Left renal cortex interstitium (tissue), 4 donors: Measurements from ENCODE around the gene SLBP. TPM values are rescaled to one million over a fixed set of nuclear protein-coding genes. Genes with fewer than 3 reads are reported as not detected.

ENCODE experiments used
- DNase-seq, 4 donors: peaks; one replicate each; pipeline ENCODE4 v3.0.0-alpha.2; 2013; ENCODE audit warnings: low read depth in 4 of 4, low spot score in 2 of 4, missing footprints in 1 of 4
- polyA plus RNA-seq, 4 donors: library from polyadenylated mRNA; unstranded; fragments of 120-200 nt; gene quantifications; one replicate each; pipeline ENCODE4 v1.2.1, GENCODE V29; 2013; ENCODE audit not compliant: insufficient read length in 4 of 4

SLBP gene
- polyA plus RNA-seq, 4 donors, result 79.5 to 94.7 (median 88.5) TPM

- DNase-seq, result no peak
Observed at GRCh38 chr4:1749826-1750225, 37.7 kb upstream of the SLBP start.

GRCh38 chr4:1749370-1749769 is 37.3 kb upstream of the SLBP start:
- DNase-seq, result no peak

GRCh38 chr4:1748465-1748995 is 36.4 kb upstream of the SLBP start:
- DNase-seq, result no peak

GRCh38 chr4:1747603-1747967 is 35.5 kb upstream of the SLBP start:
- DNase-seq, result no peak

- no peak for DNase-seq
Observed at GRCh38 chr4:1746919-1747602, 34.9 kb upstream of the SLBP start.

- no peak for DNase-seq
Observed at GRCh38 chr4:1746265-1746691, 34.2 kb upstream of the SLBP start.

- no peak for DNase-seq
Observed at GRCh38 chr4:1745697-1746096, 33.6 kb upstream of the SLBP start.

GRCh38 chr4:1745165-1745564 is 33.0 kb upstream of the SLBP start:
- DNase-seq, result no peak

GRCh38 chr4:1744552-1744951 is 32.4 kb upstream of the SLBP start:
- DNase-seq, result no peak

- DNase-seq, result no peak
Observed at GRCh38 chr4:1743975-1744374, 31.9 kb upstream of the SLBP start.

GRCh38 chr4:1743551-1743950 is 31.4 kb upstream of the SLBP start:
- no peak for DNase-seq

GRCh38 chr4:1741208-1741607 is 29.1 kb upstream of the SLBP start:
- no peak for DNase-seq

GRCh38 chr4:1740021-1740545 is 28.0 kb upstream of the SLBP start:
- no peak for DNase-seq

GRCh38 chr4:1739358-1739757 is 27.2 kb upstream of the SLBP start:
- DNase-seq, result no peak

GRCh38 chr4:1738410-1738809 is 26.3 kb upstream of the SLBP start:
- no peak for DNase-seq

- no peak for DNase-seq
Observed at GRCh38 chr4:1737666-1738065, 25.5 kb upstream of the SLBP start.

- DNase-seq, result no peak
Observed at GRCh38 chr4:1736812-1737211, 24.7 kb upstream of the SLBP start.

GRCh38 chr4:1735215-1735614 is 23.1 kb upstream of the SLBP start:
- DNase-seq, result no peak

GRCh38 chr4:1732911-1733310 is 20.8 kb upstream of the SLBP start:
- no peak for DNase-seq

- no peak for DNase-seq
Observed at GRCh38 chr4:1731180-1731579, 19.1 kb upstream of the SLBP start.

GRCh38 chr4:1730532-1731135 is 18.5 kb upstream of the SLBP start:
- no peak for DNase-seq
